ENCODE measurements around the gene HMGN5. TPM values are rescaled to one million over a fixed set of nuclear protein-coding genes. Genes with fewer than 3 reads are reported as not detected.

HMGN5 gene
- total and polyA plus RNA-seq, 2 of the 8 experiments (the other 6 are each of a cell fraction or from before 2014, with no cell fraction given), result 6.0 to 20.4 TPM

- TF ChIP-seq POU5F1 (IDR thresholded peaks at IDR 0.05; ENCODE audit: low read depth, low read length) (no peak), SP4 (IDR thresholded peaks at IDR 0.05; ENCODE audit: low read length) (no peak), SP1 (IDR thresholded peaks at IDR 0.05; ENCODE audit: low read depth, low read length) (no peak), ATF3 (IDR thresholded peaks at IDR 0.05; ENCODE audit: insufficient read depth, low read depth, low read length) (no peak), KDM1A (IDR thresholded peaks at IDR 0.05; ENCODE audit: borderline replicate concordance, low read length) (no peak)
- Histone ChIP-seq H2BK120ac (replicated peaks; ENCODE audit: low read depth, low read length) (no peak overlapping the region), H4K20me1 (replicated peaks in 1 of 2; ENCODE audit: control insufficient read depth in 1 of 2, insufficient read depth in 2 of 2, low read length in 2 of 2) (no peaks in the 10 kb centered on the region), H3K23ac (ENCODE audit: insufficient read length) (no peak overlapping the region), H3K27me3 (replicated peaks in 1 of 4; ENCODE audit: control insufficient read depth in 3 of 4, extremely low read depth in 1 of 4, insufficient read depth in 3 of 4, low read length in 3 of 4) (peaks cover 0 to 3% (median 1%) of the 10 kb centered on the region in 4 experiments; a peak in 2 of 7 replicates), H3K18ac (ENCODE audit: extremely low read depth, low read length) (no peak overlapping the region), H3K4ac (replicated peaks; ENCODE audit: insufficient read length, low read depth, low read length) (no peak overlapping the region), H4K5ac (ENCODE audit: insufficient read length, low read depth, low read length) (no peak overlapping the region), H2BK15ac (ENCODE audit: low read length) (no peak overlapping the region), H3K14ac (ENCODE audit: insufficient read length) (no peak overlapping the region), H3K56ac (replicated peaks; ENCODE audit: insufficient read length, low read depth, low read length) (no peak overlapping the region), H3K4me3 (ENCODE audit: extremely low read depth in 1 of 4, insufficient read depth in 2 of 4, low read depth in 3 of 4, low read length in 4 of 4) (peak overlapping the region; percentile 64 to 73 (median 70)), H2BK20ac (ENCODE audit: low read length) (no peak overlapping the region), H3K79me1 (ENCODE audit: low read depth, low read length) (no peaks in the 10 kb centered on the region), H3K23me2 (ENCODE audit: low read depth, low read length) (0 out of 2 replicates have a peak, but pooled peaks cover 2% of the 10 kb centered on the region), H3K79me2 (ENCODE audit: control insufficient read depth in 1 of 2, insufficient read depth in 2 of 2, low read length in 2 of 2) (peaks cover 0 to 10% of the 10 kb centered on the region in 2 experiments; a peak in 2 of 4 replicates), H3K4me1 (replicated peaks in 1 of 4; ENCODE audit: control insufficient read depth in 3 of 4, insufficient read depth in 4 of 4, low read length in 3 of 4) (no peaks in the 10 kb centered on the region), H3K27ac (ENCODE audit: low read depth, low read length) (no peak overlapping the region), H2AFZ (ENCODE audit: low read length) (no peak overlapping the region; the same call in 1 of the 2 replicates), H2BK5ac (ENCODE audit: low read depth, low read length) (no peak overlapping the region), H4K91ac (replicated peaks; ENCODE audit: insufficient read length, low read length) (no peak overlapping the region), H4K8ac (ENCODE audit: extremely low read depth, insufficient read depth, low read length) (no peak overlapping the region), H3K4me2 (ENCODE audit: insufficient read depth in 1 of 2, low read depth in 2 of 2, low read length in 2 of 2) (peak overlapping the region; percentile 85 to 97), H3K9ac (replicated peaks in 1 of 4; ENCODE audit: extremely low read depth in 1 of 4, low read depth in 3 of 4, low read length in 3 of 4) (peak overlapping the region in 3 of 4 experiments; percentile 4 to 71 (median 22); a peak in 3 of 7 replicates), H2AK5ac (ENCODE audit: low read depth, low read length) (no peak overlapping the region), H2BK12ac (ENCODE audit: low read depth, low read length) (no peak overlapping the region), H3K9me3 (ENCODE audit: insufficient read depth in 2 of 2, low read depth in 1 of 2, low read length in 1 of 2) (no peaks in the 10 kb centered on the region), H3K36me3 (ENCODE audit: control insufficient read depth in 2 of 4, insufficient read depth in 4 of 4, low read length in 3 of 4) (no peaks in the 10 kb centered on the region)
- DNase-seq (ENCODE audit: low read depth in 1 of 2, low spot score in 2 of 2) (no peak), FAIRE-seq (no peak)
- ChIA-PET POLR2A (ENCODE audit: partially characterized antibody) (interaction anchor here (0.7 to 1.0 kb wide), 2 partner anchors 13 to 82 kb away, joined by 3 to 4 read pairs; partner anchors contain the start of genes HMGN5 and SH3BGRL), CTCF (ENCODE audit: partially characterized antibody) (interaction anchor here (0.7 to 1.4 kb wide), 5 partner anchors 13 to 359 kb away, joined by 3 to 4 read pairs (median 3); partner anchors contain the start of genes HMGN5 and SH3BGRL)
- 1% methylated on average over 14 of the region's 17 CpGs; no CpG with 5 or more reads in 1 of the 2 experiments for WGBS, 2 experiments (ENCODE audit: extremely low coverage in 1 of 2, insufficient coverage in 1 of 2, insufficient read length in 1 of 2, insufficient replicate concordance in 2 of 2, low coverage in 1 of 2, low lambda C conversion rate in 2 of 2, missing lambda C conversion rate in 1 of 2)
Measured at GRCh38 chrX:81120258-81120935, 81.3 kb downstream of the HMGN5 start.

Measured in H1 (cell line).